Adrenal gland (tissue), 12 donors: ENCODE data around the gene CISTR. TPM values are rescaled to one million over a fixed set of nuclear protein-coding genes. Genes with fewer than 3 reads are reported as not detected.

Experiments used
- DNase-seq, 7 donors: peaks; one replicate each; pipeline ENCODE4 v3.0.0-alpha.2; 2019 to 2020
- H3K27ac ChIP-seq, 5 donors: fragments of 200-600 bp; sonication (generic) in 4 of 5; 1 replicate in 3 of 5; 2 replicates in 2 of 5; pipeline versions ENCODE4 v1.5.1 to v1.8.0; 2016 to 2020; ENCODE audit warnings: mild to moderate bottlenecking in 1 of 5
- H3K27me3 ChIP-seq: fragments of 200-600 bp; 2 replicates; pipeline ENCODE4 v1.8.0; 2021
- H3K36me3 ChIP-seq, 2 donors: fragments of 200-600 bp; replicated peaks in 1 of 2; 1 replicate in 1 of 2; 2 replicates in 1 of 2; pipeline versions ENCODE4 v1.5.1 to v1.8.0; 2018 to 2022
- H3K4me1 ChIP-seq, 2 donors: fragments of 200-600 bp; replicated peaks in 1 of 2; 1 replicate in 1 of 2; 2 replicates in 1 of 2; pipeline versions ENCODE4 v1.5.1 to v1.8.0; 2018 to 2021
- H3K4me3 ChIP-seq, 4 donors: fragments of 200-600 bp; sonication (generic) in 3 of 4; one replicate each; pipeline ENCODE4 v1.5.1; 2016 to 2018
- H3K9me3 ChIP-seq, 3 donors: fragments of 200-600 bp; sonication (generic) in 1 of 3; replicated peaks in 1 of 3; 1 replicate in 2 of 3; 2 replicates in 1 of 3; pipeline versions ENCODE4 v1.5.1 to v1.8.0; 2016 to 2021
- POLR2A ChIP-seq, 2 donors: fragments of 450-650 bp; IDR thresholded peaks; one replicate each; pipeline ENCODE4 v1.6.1; 2017; ENCODE audit warnings: antibody characterized with exemption in 2 of 2, mild to moderate bottlenecking in 2 of 2, moderate library complexity in 1 of 2
- WGBS, 4 donors: extraction: QIAGEN DNeasy Blood & Tissue Kit in 2 of 4; methylation state at CpG; one replicate each; pipeline versions ENCODE4 v1.1.5 to v1.1.7; 2013 to 2017; 5-methylcytosine and 5-hydroxymethylcytosine counted together
- intact Hi-C, 2 donors: fragments of 100-400 bp; cut with DNase I; formaldehyde crosslinking; loops; one replicate each; pipeline versions ENCODE4 v1.14.1 to v1.15.0; 2022 to 2023
- polyA plus RNA-seq, 3 donors: library from polyadenylated mRNA; stranded (reverse); fragments of 200-250 nt in 2 of 3; fragments of 350-450 nt in 1 of 3; fragmentation: Illumina TruSeq in 1 of 3; extraction: RNeasy Lipid Tissue Mini Kit (QIAGEN cat#74804) in 1 of 3; gene quantifications; one replicate each; pipeline ENCODE4 v1.2.3, GENCODE V29; 2013 to 2014
- total RNA-seq, 9 donors: library from RNA; depleted of rRNA in 4 of 9; stranded (reverse); fragments of >200 nt in 4 of 9; fragments of 120-200 nt in 1 of 9; fragmentation: NEBNext Ultra II Directional in 1 of 9; extraction: Animal tissue kit (Norgen Biotek cat#: 25700) in 1 of 9; gene quantifications; one replicate each; pipeline versions ENCODE4 v1.1.0 to v1.2.4, GENCODE V29; 2013 to 2023
- TF ChIP-seq, protein P1 (sequence below), 6 experiments: fragments of 450-650 bp in 4 of 6; fragments of 200-600 bp in 2 of 6; sonication (generic) in 1 of 6; IDR thresholded peaks; 1 replicate in 5 of 6; 2 replicates in 1 of 6; pipeline versions ENCODE4 v1.5.1 to v1.8.0; 2016 to 2021; ENCODE audit warnings: antibody characterized with exemption in 6 of 6, mild to moderate bottlenecking in 2 of 6, moderate library complexity in 1 of 6
- donor health status: healthy with polysubstance abuse.
- donor health status: Bipolar disorder and iron deficiency.
- donor health status: DM: yes; HTN: yes; CAD: no.
- donor health status: DM: no; HTN: no; CAD: no.
- donor health status: DM: no; HTN: no; CAD: no.
- donor health status: DM: yes; HTN: yes; CAD: no.

Gene CISTR
- total and polyA plus RNA-seq, 12 donors = not detected

DNA sequence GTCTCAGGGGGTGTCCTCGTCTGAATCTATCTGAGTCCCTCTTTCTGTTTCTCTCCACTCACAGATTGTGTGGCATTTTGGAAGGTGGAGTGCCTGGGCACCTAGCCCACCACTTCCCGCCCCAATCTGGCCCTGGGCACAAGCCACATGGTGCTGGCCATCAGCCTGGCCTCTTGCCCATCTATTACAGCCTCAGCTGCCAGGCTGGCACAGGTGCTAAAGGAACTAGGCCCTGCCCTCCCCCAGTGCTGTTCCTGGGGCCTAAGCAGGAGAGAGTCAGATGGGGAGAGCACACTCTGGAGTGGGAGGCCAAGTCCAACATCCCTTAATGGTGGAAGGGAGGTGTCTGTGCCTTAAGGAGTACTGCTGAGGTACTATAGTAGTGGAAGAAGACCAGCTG, 16.2 kb downstream of the CISTR start:
- H3K27me3 ChIP-seq = peaks cover 37% of the 10 kb centered on the region
- no peaks in the 10 kb centered on the region for H3K9me3 ChIP-seq
- no peak overlapping the region for H3K4me3 ChIP-seq
- H3K36me3 ChIP-seq = no peaks in the 10 kb centered on the region
- H3K4me1 ChIP-seq = no peaks in the 10 kb centered on the region
- TF ChIP-seq, protein P1, sequence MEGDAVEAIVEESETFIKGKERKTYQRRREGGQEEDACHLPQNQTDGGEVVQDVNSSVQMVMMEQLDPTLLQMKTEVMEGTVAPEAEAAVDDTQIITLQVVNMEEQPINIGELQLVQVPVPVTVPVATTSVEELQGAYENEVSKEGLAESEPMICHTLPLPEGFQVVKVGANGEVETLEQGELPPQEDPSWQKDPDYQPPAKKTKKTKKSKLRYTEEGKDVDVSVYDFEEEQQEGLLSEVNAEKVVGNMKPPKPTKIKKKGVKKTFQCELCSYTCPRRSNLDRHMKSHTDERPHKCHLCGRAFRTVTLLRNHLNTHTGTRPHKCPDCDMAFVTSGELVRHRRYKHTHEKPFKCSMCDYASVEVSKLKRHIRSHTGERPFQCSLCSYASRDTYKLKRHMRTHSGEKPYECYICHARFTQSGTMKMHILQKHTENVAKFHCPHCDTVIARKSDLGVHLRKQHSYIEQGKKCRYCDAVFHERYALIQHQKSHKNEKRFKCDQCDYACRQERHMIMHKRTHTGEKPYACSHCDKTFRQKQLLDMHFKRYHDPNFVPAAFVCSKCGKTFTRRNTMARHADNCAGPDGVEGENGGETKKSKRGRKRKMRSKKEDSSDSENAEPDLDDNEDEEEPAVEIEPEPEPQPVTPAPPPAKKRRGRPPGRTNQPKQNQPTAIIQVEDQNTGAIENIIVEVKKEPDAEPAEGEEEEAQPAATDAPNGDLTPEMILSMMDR (IDR thresholded peaks at IDR 0.05) = no peak
- TF ChIP-seq POLR2A (IDR thresholded peaks at IDR 0.05) = no peak
- no peak overlapping the region for H3K27ac ChIP-seq
- no peak for DNase-seq
- WGBS, 4 donors = 47 to 76% (median 63%) methylated on average over 2 of the region's 2 CpGs
- intact Hi-C loops = no loop called here

DNA sequence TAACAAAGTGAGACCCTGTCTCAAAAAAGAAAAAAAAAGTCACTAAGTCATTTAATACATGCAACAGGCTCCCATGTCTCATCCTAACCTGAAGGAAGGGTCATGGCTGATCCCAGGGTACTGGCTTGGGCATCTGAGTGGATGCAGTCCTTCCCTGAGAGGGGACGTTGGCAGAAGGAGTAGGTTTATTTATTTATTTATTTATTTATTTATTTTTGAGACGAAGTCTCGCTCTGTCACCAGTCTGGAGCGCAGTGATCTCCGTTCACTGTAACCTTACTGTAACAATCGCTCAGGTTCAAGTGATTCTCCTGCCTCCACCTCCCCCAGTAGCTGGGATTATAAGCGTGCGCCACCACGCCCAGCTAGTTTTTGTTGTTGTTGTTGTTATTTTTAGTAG, 17.4 kb downstream of the CISTR start:
- TF ChIP-seq, protein P1 (IDR thresholded peaks at IDR 0.05) = no peak
- no peak for TF ChIP-seq POLR2A (IDR thresholded peaks at IDR 0.05)
- no peaks in the 10 kb centered on the region for H3K9me3 ChIP-seq
- no peak for DNase-seq
- no peaks in the 10 kb centered on the region for H3K36me3 ChIP-seq
- WGBS, 4 donors = 85 to 92% (median 86%) methylated on average over 9 of the region's 9 CpGs
- peaks cover 27% of the 10 kb centered on the region for H3K27me3 ChIP-seq
- H3K4me3 ChIP-seq = no peak overlapping the region
- intact Hi-C loops = no loop called here
- no peak overlapping the region for H3K27ac ChIP-seq
- H3K4me1 ChIP-seq = no peaks in the 10 kb centered on the region

DNA sequence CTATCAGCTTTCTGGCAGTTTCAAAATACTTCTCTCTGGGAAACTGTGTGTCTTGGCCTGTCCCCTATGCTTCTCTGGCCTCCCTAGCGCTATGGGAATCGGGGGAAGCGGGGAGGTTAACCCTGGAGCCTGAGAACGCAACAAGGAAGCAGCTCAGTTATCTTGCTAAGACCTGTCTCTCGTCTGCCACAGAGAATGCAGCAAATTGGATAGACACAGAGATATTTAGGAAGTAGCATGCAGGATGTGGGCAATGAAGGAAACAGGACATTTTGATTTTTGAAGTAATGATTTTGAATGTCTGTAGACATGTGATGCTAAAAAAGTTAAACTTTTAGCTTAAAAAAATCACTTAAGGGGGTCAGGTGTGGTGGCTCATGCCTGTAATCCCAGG, 18.0 kb downstream of the CISTR start:
- H3K36me3 ChIP-seq = no peaks in the 10 kb centered on the region
- DNase-seq = no peak
- 53 to 66% (median 59%) methylated on average over 5 of the region's 5 CpGs for WGBS, 4 donors
- no peak overlapping the region for H3K4me3 ChIP-seq
- H3K9me3 ChIP-seq = no peaks in the 10 kb centered on the region
- intact Hi-C loops = no loop called here
- no peak for TF ChIP-seq POLR2A (IDR thresholded peaks at IDR 0.05)
- TF ChIP-seq, protein P1 (IDR thresholded peaks at IDR 0.05) = no peak
- peaks cover 23% of the 10 kb centered on the region for H3K27me3 ChIP-seq
- H3K27ac ChIP-seq = no peak overlapping the region
- H3K4me1 ChIP-seq = no peaks in the 10 kb centered on the region

DNA sequence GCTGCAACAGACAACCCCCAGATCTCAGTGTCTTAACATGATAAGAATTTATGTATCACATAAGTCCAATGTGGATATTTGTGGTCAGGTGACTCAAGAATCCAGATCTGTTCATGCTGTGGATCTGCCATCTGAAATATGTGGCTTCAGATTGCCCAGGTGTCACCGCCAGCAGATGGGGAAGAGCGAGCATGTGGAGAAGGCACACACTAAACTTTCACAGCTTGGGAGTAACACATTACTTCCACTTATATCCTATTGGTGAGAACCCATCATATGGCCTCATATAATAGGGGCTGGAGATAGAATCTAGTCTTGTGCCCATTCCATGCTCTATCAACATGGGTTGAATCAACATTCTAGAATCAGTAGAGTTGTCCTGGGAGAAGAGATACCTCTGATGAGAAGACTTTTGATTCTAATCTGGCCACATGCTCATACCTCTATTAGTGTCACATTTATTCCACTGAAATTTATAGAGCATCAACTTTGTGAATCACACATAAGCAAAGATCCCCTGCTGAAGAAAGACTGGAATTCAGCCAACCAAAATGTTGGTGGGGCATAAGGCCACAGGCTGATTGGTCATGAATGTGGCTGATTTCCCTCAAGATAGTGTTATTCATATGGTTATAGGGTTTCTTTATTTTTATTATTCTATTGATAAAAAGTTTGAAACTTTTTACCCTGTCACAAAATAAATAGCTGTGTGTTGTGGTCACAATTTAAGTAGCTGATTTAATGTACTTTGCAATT, 18.6 kb downstream of the CISTR start:
- Histone ChIP-seq H3K36me3 (no peaks in the 10 kb centered on the region), H3K27me3 (peaks cover 17% of the 10 kb centered on the region), H3K4me3 (no peak overlapping the region), H3K27ac (no peak overlapping the region), H3K9me3 (no peaks in the 10 kb centered on the region), H3K4me1 (no peaks in the 10 kb centered on the region)
- intact Hi-C loops = no loop called here
- DNase-seq = no peak
- WGBS, 4 donors = 91 to 94% (median 92%) methylated on average over 2 of the region's 2 CpGs
- TF ChIP-seq, protein P1 (IDR thresholded peaks at IDR 0.05) = no peak
- TF ChIP-seq POLR2A (IDR thresholded peaks at IDR 0.05) = no peak
